PFSK-1 (cell line): ENCODE results near the gene ADORA2B. TPM values are rescaled to one million over a fixed set of nuclear protein-coding genes. Genes with fewer than 3 reads are reported as not detected.

Experiments
- FOXP2 ChIP-seq: optimal IDR thresholded peaks from 2 replicates; pipeline ENCODE3; 2011; ENCODE audit warnings: borderline replicate concordance, control low read depth, inconsistent platforms; ENCODE audit not compliant: insufficient read depth; ENCODE audit errors: extremely low read length, extremely low read depth
- POLR2AphosphoS5 ChIP-seq: IDR thresholded peaks from 2 replicates; pipeline ENCODE4 v1.6.1; 2012; ENCODE audit warnings: low read depth, mild to moderate bottlenecking, control low read depth, low read length, moderate library complexity
- SIN3A ChIP-seq: IDR thresholded peaks from 2 replicates; pipeline ENCODE4 v1.6.1; 2012; ENCODE audit warnings: mild to moderate bottlenecking, low read length, moderate library complexity, borderline replicate concordance; ENCODE audit not compliant: insufficient read depth
- TAF1 ChIP-seq: IDR thresholded peaks from 2 replicates; pipeline ENCODE4 v1.6.1; 2012; ENCODE audit warnings: low read length, control low read depth, borderline replicate concordance; ENCODE audit not compliant: insufficient read depth
- polyA plus RNA-seq: library from polyadenylated mRNA; unstranded; fragments of >200 nt; gene quantifications from one replicate; pipeline ENCODE4 v1.2.1, GENCODE V29; 2012; ENCODE audit warnings: low read depth, missing spikeins; ENCODE audit not compliant: insufficient read length
- TF ChIP-seq, protein P1 (sequence below), 2 experiments: IDR thresholded peaks; 2 replicates each; pipeline versions ENCODE4 v1.6.1 to v1.8.0; 2011 to 2012; ENCODE audit warnings: low read depth in 2 of 2, low read length in 2 of 2, control low read depth in 1 of 2, inconsistent platforms in 1 of 2, mild to moderate bottlenecking in 1 of 2, moderate library complexity in 1 of 2; ENCODE audit not compliant: insufficient read depth in 1 of 2

Gene ADORA2B
- 5.8 TPM for polyA plus RNA-seq

- TF ChIP-seq, protein P1, sequence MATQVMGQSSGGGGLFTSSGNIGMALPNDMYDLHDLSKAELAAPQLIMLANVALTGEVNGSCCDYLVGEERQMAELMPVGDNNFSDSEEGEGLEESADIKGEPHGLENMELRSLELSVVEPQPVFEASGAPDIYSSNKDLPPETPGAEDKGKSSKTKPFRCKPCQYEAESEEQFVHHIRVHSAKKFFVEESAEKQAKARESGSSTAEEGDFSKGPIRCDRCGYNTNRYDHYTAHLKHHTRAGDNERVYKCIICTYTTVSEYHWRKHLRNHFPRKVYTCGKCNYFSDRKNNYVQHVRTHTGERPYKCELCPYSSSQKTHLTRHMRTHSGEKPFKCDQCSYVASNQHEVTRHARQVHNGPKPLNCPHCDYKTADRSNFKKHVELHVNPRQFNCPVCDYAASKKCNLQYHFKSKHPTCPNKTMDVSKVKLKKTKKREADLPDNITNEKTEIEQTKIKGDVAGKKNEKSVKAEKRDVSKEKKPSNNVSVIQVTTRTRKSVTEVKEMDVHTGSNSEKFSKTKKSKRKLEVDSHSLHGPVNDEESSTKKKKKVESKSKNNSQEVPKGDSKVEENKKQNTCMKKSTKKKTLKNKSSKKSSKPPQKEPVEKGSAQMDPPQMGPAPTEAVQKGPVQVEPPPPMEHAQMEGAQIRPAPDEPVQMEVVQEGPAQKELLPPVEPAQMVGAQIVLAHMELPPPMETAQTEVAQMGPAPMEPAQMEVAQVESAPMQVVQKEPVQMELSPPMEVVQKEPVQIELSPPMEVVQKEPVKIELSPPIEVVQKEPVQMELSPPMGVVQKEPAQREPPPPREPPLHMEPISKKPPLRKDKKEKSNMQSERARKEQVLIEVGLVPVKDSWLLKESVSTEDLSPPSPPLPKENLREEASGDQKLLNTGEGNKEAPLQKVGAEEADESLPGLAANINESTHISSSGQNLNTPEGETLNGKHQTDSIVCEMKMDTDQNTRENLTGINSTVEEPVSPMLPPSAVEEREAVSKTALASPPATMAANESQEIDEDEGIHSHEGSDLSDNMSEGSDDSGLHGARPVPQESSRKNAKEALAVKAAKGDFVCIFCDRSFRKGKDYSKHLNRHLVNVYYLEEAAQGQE (IDR thresholded peaks at IDR 0.05; ENCODE audit: insufficient read depth in 1 of 2, low read depth in 2 of 2, low read length in 2 of 2): no peak
- TF ChIP-seq FOXP2: peak; percentile 91
- peak; percentile 38; the same call in 1 of the 2 replicates for TF ChIP-seq TAF1
- no peak for TF ChIP-seq SIN3A
- peak; percentile 71 for TF ChIP-seq POLR2AphosphoS5
Observed at GRCh38 chr17:15944759-15945526, at the start of gene ADORA2B. TSS of gene ADORA2B (plus strand) at chr17:15945130. CDS start at chr17:15945249, 119 bp downstream.

DNA sequence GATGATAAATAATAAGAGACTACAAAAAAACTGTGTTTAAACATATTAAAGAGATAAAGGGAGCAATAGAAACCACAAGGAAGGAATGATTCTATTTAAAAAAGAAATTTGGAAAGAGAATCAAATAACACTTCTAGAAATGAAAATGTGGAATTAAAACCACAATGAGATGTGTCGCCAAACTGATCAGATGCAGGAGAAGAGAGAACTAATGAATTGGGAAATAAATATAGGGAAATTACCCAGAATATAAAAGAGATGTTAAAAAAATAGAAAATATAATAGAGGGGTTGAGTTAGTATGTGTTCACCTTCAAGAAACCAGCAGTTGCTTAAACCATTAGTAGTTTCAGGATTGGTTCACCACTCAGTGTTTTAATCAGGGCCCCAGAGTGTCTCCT, 48.7 kb upstream of the ADORA2B start:
- no peak for TF ChIP-seq POLR2AphosphoS5
- no peak for TF ChIP-seq SIN3A
- TF ChIP-seq TAF1: no peak
- TF ChIP-seq, protein P1 (IDR thresholded peaks at IDR 0.05; ENCODE audit: insufficient read depth in 1 of 2, low read depth in 2 of 2, low read length in 2 of 2): no peak
- no peak for TF ChIP-seq FOXP2

DNA sequence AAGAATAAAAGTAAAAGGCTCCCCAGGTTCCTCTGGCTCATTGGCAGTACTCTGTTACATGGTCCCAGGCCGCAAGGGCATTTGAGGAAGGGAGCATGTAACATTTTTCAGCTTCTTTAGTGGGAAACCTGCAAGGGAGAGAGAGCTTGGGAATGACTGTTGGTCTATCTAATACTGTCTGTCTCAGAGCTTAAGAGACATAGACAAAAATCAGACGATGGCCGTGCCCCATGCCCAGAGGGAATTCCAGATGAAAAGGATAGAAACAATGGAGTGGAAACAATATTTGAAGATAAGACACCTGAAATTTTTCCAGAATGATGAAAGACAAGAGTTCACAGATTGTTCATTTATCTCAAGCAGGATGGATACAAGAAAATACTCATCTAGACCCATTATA, 48.1 kb upstream of the ADORA2B start:
- TF ChIP-seq FOXP2 (no peak), POLR2AphosphoS5 (no peak)
- TF ChIP-seq, protein P1 (IDR thresholded peaks at IDR 0.05; ENCODE audit: insufficient read depth in 1 of 2, low read depth in 2 of 2, low read length in 2 of 2): no peak

DNA sequence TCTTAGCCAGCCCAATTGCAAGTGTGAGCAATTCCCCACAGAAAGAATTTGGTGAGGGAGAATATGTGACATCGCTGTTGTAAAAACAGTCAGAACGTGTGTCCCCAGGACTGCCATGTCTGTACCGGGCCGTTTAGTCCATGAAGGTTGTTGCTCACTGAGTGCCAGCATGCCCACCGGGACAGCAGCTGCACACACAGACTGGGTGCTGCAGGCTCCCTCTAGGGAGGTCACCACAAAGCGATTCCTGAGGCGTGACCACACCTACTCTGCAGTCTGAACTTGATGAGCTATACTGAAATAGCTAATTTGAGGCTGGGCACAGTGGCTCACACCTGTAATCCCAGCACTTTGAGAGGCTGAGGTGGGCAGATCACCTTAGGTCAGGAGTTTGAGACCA, 44.1 kb upstream of the ADORA2B start:
- TF ChIP-seq TAF1 (no peak), FOXP2 (no peak), POLR2AphosphoS5 (no peak)
- TF ChIP-seq, protein P1 (IDR thresholded peaks at IDR 0.05; ENCODE audit: insufficient read depth in 1 of 2, low read depth in 2 of 2, low read length in 2 of 2): no peak
